CD14-positive monocyte (primary cell): Measurements from ENCODE around the gene XIRP2. TPM values are rescaled to one million over a fixed set of nuclear protein-coding genes. Genes with fewer than 3 reads are reported as not detected.

ENCODE experiments used
- DNase-seq, 3 donors: peaks; one replicate each; pipeline ENCODE4 v3.0.0-alpha.2; 2011 to 2022
- H2AFZ ChIP-seq: 2 replicates; pipeline ENCODE4 v1.6.0; 2012; ENCODE audit warnings: mild to moderate bottlenecking, low read depth, low read length, inconsistent platforms; ENCODE audit not compliant: insufficient read depth, poor library complexity, severe bottlenecking
- H3K27ac ChIP-seq, 2 donors: 1 replicate in 1 of 2; 2 replicates in 1 of 2; pipeline ENCODE4 v1.5.1; 2012 to 2013; ENCODE audit warnings: low read length in 2 of 2, control low read depth in 1 of 2, inconsistent platforms in 1 of 2, low read depth in 1 of 2, mild to moderate bottlenecking in 1 of 2
- H3K27me3 ChIP-seq, 2 donors: one replicate each; pipeline versions ENCODE4 v1.6.0 to v1.6.1; 2011 to 2013; ENCODE audit warnings: low read length in 2 of 2; ENCODE audit not compliant: control insufficient read depth in 2 of 2, insufficient read depth in 2 of 2
- H3K36me3 ChIP-seq, 2 donors: replicated peaks in 1 of 2; 1 replicate in 1 of 2; 2 replicates in 1 of 2; pipeline versions ENCODE4 v1.5.1 to v1.6.1; 2012 to 2013; ENCODE audit warnings: low read length in 2 of 2, control low read depth in 1 of 2, inconsistent platforms in 1 of 2, mild to moderate bottlenecking in 1 of 2; ENCODE audit not compliant: insufficient read depth in 2 of 2, control insufficient read depth in 1 of 2
- H3K4me1 ChIP-seq, 2 donors: 1 replicate in 1 of 2; 2 replicates in 1 of 2; pipeline versions ENCODE4 v1.5.1 to v1.6.1; 2012 to 2013; ENCODE audit warnings: low read length in 2 of 2, control low read depth in 1 of 2, inconsistent platforms in 1 of 2, mild to moderate bottlenecking in 1 of 2, moderate library complexity in 1 of 2; ENCODE audit not compliant: insufficient read depth in 2 of 2, control insufficient read depth in 1 of 2
- H3K4me2 ChIP-seq: replicated peaks from 2 replicates; pipeline ENCODE3; 2012; ENCODE audit warnings: low read length, moderate library complexity, mild to moderate bottlenecking; ENCODE audit not compliant: poor library complexity, severe bottlenecking; ENCODE audit errors: extremely low read depth
- H3K4me3 ChIP-seq, 3 experiments: fragments of 200-600 bp in 1 of 3; sonication (generic) in 1 of 3; replicated peaks in 1 of 3; 1 replicate in 2 of 3; 2 replicates in 1 of 3; pipeline ENCODE4 v1.5.1; 2011 to 2013; ENCODE audit warnings: low read length in 3 of 3, mild to moderate bottlenecking in 3 of 3, control low read depth in 2 of 3, low read depth in 2 of 3, inconsistent platforms in 1 of 3, moderate library complexity in 1 of 3
- H3K79me2 ChIP-seq: 2 replicates; pipeline ENCODE4 v1.6.0; 2012; ENCODE audit warnings: mild to moderate bottlenecking, control low read depth, inconsistent platforms, low read length, moderate library complexity; ENCODE audit not compliant: insufficient read depth
- H3K9ac ChIP-seq: 2 replicates; pipeline ENCODE4 v1.6.0; 2017; ENCODE audit warnings: low read length, mild to moderate bottlenecking; ENCODE audit not compliant: insufficient read depth, poor library complexity, severe bottlenecking
- H3K9me3 ChIP-seq, 2 donors: replicated peaks in 1 of 2; 1 replicate in 1 of 2; 2 replicates in 1 of 2; pipeline versions ENCODE4 v1.5.1 to v1.6.1; 2012 to 2013; ENCODE audit warnings: low read length in 2 of 2, control low read depth in 1 of 2; ENCODE audit not compliant: control insufficient read depth in 1 of 2, insufficient read depth in 1 of 2
- H4K20me1 ChIP-seq: 2 replicates; pipeline ENCODE4 v1.6.0; 2012; ENCODE audit warnings: mild to moderate bottlenecking, low read length, control low read depth, moderate library complexity; ENCODE audit not compliant: insufficient read depth
- H3K27ac Mint-ChIP-seq, 7 donors: one replicate each; pipeline ENCODE4 v1.8.0; 2020; ENCODE audit warnings: mild to moderate bottlenecking in 7 of 7, mixed read lengths in 7 of 7, moderate library complexity in 6 of 7, inconsistent platforms in 2 of 7
- H3K27me3 Mint-ChIP-seq, 3 donors: one replicate each; pipeline ENCODE4 v1.8.0; 2021 to 2022; ENCODE audit warnings: low read depth in 3 of 3, mild to moderate bottlenecking in 3 of 3, mixed read lengths in 3 of 3, moderate library complexity in 3 of 3, inconsistent platforms in 1 of 3
- H3K36me3 Mint-ChIP-seq, 2 donors: one replicate each; pipeline ENCODE4 v1.8.0; 2020; ENCODE audit warnings: mixed read lengths in 2 of 2, inconsistent platforms in 1 of 2, mild to moderate bottlenecking in 1 of 2
- H3K4me1 Mint-ChIP-seq: one replicate; pipeline ENCODE4 v1.8.0; 2020; ENCODE audit warnings: mild to moderate bottlenecking, mixed read lengths
- H3K4me3 Mint-ChIP-seq, 2 donors: one replicate each; pipeline ENCODE4 v1.8.0; 2020; ENCODE audit warnings: mild to moderate bottlenecking in 2 of 2, mixed read lengths in 2 of 2, moderate library complexity in 1 of 2
- H3K9me3 Mint-ChIP-seq, 7 donors: one replicate each; pipeline ENCODE4 v1.8.0; 2020 to 2022; ENCODE audit warnings: mixed read lengths in 7 of 7, mild to moderate bottlenecking in 6 of 7, moderate library complexity in 6 of 7, inconsistent platforms in 2 of 7
- CTCF ChIP-seq: fragments of 200-600 bp; IDR thresholded peaks from one replicate; pipeline ENCODE4 v1.8.0; 2022; ENCODE audit warnings: antibody characterized with exemption, mild to moderate bottlenecking
- WGBS: methylation state at CpG from one replicate; pipeline ENCODE4 v1.1.5; 2013; ENCODE audit warnings: missing lambda C conversion rate; ENCODE audit not compliant: insufficient coverage; 5-methylcytosine and 5-hydroxymethylcytosine counted together
- intact Hi-C, 2 donors: fragments of 100-400 bp; cut with micrococcal nuclease; formaldehyde crosslinking; loops; one replicate each; pipeline versions ENCODE4 v1.15.0 to v1.15.1; 2023
- polyA plus RNA-seq, 3 donors: library from polyadenylated mRNA; depleted of rRNA in 1 of 3; unstranded in 2 of 3; stranded (reverse) in 1 of 3; fragments of 300-500 nt in 2 of 3; fragments of >200 nt in 1 of 3; fragmentation: Illumina TruSeq in 2 of 3; gene quantifications; 1 replicate in 2 of 3; 2 replicates in 1 of 3; pipeline ENCODE4 v1.2.3, GENCODE V29; 2012 to 2021

XIRP2 gene
- polyA plus RNA-seq, 3 donors, result not detected

GRCh38 chr2:166942377-166942776 is 54.1 kb downstream of the XIRP2 start:
- Histone ChIP-seq H3K27me3 (no peaks in the 10 kb centered on the region), H3K9ac (no peak overlapping the region), H4K20me1 (no peaks in the 10 kb centered on the region), H3K36me3 (no peaks in the 10 kb centered on the region), H3K4me1 (no peaks in the 10 kb centered on the region), H3K4me2 (no peak overlapping the region), H3K9me3 (peaks cover 0 to 8% of the 10 kb centered on the region in 2 donors), H3K4me3 (no peak overlapping the region), H2AFZ (no peak overlapping the region), H3K27ac (no peak overlapping the region), H3K79me2 (no peaks in the 10 kb centered on the region)
- peaks cover 9 to 18% (median 15%) of the 10 kb centered on the region in 7 donors for H3K9me3 Mint-ChIP-seq
- no peak for TF ChIP-seq CTCF
- H3K27me3 Mint-ChIP-seq, result no peaks in the 10 kb centered on the region
- H3K27ac Mint-ChIP-seq, result no peak overlapping the region
- DNase-seq, result no peak
- no peak overlapping the region for H3K4me3 Mint-ChIP-seq
- no peaks in the 10 kb centered on the region for H3K36me3 Mint-ChIP-seq
- no peaks in the 10 kb centered on the region for H3K4me1 Mint-ChIP-seq
- intact Hi-C loops, result no loop called here
- WGBS, result no CpG with 5 or more reads among the region's 1 CpG

DNA sequence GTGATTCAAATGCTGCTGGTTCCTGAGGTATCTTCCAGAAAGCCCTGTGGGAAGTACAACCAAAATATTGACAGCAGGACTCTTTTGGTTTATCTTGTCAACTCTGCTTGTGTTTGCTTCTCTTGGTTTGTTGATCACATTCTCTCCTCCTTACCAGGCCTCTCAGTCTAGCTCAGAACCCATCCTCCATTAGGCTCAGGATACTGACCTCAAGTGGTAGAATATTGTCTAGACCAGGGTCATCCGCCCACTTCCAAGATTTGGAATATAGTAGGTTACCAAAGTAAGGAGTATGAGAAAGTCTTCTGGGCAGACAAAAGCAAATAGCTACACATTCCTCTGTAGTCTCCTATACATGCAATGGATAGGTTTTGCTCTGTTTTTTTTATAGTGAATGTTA is 56.6 kb downstream of the XIRP2 start:
- no peak for DNase-seq
- Mint-ChIP-seq H3K9me3 (peaks cover 0 to 11% (median 9%) of the 10 kb centered on the region in 7 donors), H3K36me3 (no peaks in the 10 kb centered on the region)

More for the DNA sequence above, 56.6 kb downstream of the XIRP2 start:
- Histone ChIP-seq H3K27me3 (no peaks in the 10 kb centered on the region), H3K27ac (no peak overlapping the region), H3K9me3 (peaks cover 0 to 8% of the 10 kb centered on the region in 2 donors), H3K9ac (no peak overlapping the region), H3K4me2 (no peak overlapping the region), H2AFZ (no peak overlapping the region), H4K20me1 (no peaks in the 10 kb centered on the region), H3K4me3 (no peak overlapping the region), H3K79me2 (no peaks in the 10 kb centered on the region), H3K4me1 (no peaks in the 10 kb centered on the region), H3K36me3 (no peaks in the 10 kb centered on the region)
- H3K27me3 Mint-ChIP-seq, result no peaks in the 10 kb centered on the region
- no peak overlapping the region for H3K4me3 Mint-ChIP-seq
- intact Hi-C loops, result no loop called here
- no peak overlapping the region for H3K27ac Mint-ChIP-seq
- no peaks in the 10 kb centered on the region for H3K4me1 Mint-ChIP-seq
- no peak for TF ChIP-seq CTCF
- WGBS, result no CpG with 5 or more reads among the region's 1 CpG
